GM04503 (cell line): Measurements from ENCODE around the gene HAO1.
"Not testable (repeated sequence)": the region's sequence is repeated elsewhere in the genome, so short reads cannot be mapped to it uniquely, and the experiment has no call there.

Experiments used
- DNase-seq: peaks from one replicate; pipeline ENCODE4 v3.0.0-alpha.2; 2012; ENCODE audit warnings: low read depth

The HAO1 gene

GRCh38 chr20:7940341-7940740, at the start of gene HAO1:
HAO1 (minus strand) TSS chr20:7940458; CDS start chr20:7940422, 36 bp downstream.
- no peak for DNase-seq

DNA sequence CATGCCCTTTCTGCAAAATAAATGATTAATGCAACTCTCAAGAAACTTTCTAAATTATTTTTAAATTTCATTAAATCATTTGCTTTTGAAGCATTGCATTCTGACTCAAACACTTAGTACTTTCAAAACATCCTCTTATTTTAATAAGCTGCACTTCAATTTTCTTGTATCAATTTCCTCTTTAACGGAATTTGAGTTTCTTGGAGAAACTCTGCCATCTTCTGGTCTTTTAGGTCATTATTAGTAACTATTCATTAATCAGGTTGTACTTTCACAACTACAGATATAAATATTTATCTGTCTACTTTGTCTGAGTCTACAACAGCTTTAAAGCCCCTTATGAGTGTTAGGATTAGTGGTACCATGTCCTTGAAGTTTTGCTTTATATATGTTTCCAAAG, 49.1 kb upstream of the HAO1 start:
- no peak for DNase-seq

DNA sequence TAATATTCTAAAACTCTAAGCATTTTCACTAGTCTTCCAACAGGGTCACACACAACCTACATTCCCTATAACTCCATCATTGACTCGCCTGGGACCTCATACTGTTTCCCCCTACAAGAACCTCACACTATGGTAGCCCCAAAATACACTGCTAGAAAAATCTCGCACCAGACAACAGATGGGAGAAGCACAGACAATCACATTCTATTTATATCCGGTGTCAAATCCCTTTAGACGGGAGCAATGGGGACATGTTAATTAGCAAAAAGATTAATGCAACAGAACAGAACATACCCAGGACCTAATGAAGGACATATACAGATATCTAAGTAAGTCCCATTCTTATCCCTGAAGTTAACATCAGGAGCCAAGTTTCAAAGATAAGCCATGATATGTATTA, 45.7 kb upstream of the HAO1 start:
- no peak for DNase-seq

DNA sequence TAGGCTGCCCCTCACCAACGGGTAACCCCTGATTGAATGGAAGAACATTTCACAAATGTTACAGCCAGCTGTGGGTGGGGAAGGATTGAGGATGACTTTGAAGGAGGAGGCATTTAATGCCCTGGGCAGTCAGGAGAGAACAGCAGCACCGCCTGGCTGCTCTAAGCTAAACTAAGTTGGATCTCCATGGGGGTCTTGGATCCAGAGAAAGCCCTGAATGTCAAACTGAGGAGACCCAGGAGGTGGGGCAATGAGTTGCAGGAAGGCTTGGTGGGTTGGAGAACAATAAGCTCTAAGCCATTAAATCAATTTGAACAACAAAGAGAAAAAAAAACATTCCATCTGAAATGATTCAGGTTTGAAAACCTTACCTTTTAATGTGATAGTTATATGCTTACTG, 43.9 kb upstream of the HAO1 start:
- no peak for DNase-seq

DNA sequence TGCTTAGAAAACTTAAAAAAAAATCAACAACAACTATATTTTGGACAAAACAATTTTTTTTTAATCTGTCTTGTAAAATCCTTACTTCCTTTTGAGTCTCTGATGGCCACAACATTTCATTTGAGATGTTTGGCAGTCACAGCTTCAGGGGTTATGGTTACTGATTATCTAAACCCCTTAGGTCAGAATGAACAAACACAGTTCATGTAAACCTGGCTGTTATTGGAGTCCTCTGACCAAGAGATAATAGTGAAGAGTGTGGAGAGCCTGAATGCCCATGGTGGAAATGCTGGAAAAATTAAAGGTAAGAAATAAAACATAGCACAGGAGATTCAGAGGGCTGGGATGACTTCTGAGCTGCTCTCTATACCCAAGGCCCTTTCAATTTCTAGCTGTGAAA, 41.1 kb upstream of the HAO1 start:
- DNase-seq = no peak

DNA sequence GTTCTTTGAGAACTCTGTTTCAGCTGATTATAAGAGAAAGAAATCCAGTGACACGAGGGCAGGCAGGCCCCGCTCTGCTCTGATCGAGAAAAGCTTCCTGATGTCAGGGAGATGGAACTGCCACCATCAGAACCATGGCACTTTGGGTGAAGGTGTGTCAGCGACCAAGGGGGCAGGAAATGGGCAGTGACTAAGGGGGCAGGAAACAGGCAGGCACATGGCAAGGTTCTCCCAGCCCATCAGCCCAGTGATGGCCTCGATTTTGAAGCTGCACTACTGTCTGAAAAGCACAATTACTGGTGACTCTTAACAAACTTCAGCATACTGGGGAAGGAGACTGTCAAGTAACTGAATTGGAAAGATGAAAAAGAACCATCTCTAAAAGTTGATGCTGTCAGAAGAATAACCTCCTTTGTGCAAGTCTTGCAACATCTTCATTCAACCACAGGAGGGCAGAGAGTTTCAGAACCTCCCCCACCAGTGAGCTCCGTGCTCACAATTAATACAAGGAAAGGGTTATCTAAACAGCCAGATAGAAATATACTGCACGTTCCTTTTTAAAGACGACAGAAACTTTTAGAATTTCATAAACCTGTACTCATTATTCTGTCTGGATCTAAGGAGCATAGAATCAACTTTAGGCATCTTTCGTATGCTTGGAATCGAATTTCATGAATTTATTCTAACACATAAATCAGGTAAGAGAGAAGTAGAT, 40.2 kb upstream of the HAO1 start:
- DNase-seq = no peak

GRCh38 chr20:7977709-7978108, 37.5 kb upstream of the HAO1 start:
- no peak for DNase-seq

GRCh38 chr20:7975851-7976414, 35.7 kb upstream of the HAO1 start:
- DNase-seq = no peak

DNA sequence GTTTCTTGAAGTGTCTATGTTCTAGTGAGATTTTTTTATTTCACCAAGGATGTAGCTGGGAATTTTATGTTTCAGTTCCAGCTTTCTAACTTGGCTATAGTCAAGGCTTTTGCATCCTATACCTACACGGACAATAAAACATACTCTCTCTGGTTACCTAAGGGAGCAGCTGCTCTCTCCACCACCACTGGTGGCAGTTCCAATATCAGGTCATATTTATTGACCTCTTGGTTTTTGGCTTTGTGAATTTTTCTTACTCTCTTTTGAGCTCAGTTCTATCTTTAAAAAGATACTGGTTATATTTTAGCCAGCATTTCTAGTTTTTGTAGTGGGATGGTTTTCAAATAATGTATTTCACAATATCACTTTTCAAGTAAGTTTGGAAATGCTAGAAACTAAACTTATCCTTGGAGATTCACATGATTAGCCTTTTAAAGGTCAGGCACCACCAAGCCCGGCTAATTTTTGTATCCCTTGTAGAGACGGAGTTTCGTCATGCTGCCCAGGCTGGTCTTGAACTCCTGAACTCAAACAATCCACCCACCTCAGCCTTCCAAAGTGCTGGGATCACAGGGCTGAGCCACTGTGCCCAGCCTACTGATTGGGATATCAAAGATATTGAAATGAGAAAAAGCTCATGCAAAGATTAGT, 34.7 kb upstream of the HAO1 start:
- no peak for DNase-seq

DNA sequence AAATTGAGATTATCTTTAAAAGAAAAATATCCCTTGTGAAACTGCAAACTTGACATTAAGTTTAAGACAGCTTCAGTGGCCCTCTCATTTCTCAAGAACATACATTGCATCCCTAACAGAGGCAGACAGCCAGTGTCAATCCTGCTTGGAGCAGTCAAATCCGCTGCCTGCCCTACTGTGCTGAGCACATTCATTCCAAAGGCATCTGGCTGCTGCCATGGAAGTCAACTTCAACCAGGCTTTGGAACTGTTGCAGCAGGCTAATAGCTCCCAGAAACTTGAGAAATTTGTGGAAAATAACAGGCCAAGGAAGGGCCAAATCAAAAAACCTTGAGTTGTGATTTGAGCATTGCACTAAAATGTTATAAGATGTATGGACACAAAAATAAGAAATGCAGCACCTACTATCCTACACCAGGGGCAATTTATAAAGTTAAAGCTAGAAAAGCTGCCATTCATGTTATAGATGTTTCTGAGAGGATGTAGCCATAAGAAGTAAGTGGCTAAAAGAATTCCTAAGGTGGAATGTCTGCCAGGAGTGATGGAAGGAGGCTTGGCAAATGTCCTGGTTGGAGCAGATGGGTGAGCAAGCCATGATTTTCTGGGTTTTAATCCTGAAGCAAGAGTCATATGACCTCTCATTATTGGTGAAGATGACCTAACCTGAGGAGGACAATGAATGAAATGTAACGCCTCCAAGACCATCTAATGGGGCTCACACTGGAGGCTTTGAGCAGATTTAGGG, 31.4 kb upstream of the HAO1 start:
- no peak for DNase-seq

DNA sequence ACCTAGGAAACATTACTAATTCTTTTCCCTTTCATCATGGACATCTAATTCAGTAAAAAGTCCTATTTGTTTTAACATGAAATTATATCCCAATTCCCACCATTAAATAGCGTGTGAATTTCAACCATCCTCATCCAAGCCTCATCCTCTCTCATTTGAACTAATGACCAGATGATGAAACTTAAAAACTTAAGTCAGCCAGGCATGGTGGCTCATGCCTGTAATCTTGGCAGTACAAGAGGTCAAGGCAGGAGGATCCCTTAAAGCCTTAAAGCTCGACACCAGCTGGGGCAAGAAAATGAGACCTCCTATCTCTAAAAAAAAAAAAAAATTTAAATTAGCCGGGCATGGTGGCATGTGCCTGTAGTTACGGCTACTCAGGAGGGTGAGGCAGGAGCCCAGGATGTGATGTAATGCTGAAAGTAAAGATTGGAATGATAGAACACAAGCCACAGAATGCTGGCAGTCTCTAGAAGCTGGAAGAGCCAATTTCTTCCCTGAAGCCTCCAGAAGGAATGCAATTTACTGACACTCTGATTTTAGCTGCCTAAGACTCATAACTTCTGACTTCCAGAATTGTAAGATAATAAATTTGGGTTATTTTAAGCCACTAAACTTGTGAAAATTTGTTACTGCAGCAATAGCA, 27.1 kb upstream of the HAO1 start:
- peak; percentile 77 for DNase-seq

DNA sequence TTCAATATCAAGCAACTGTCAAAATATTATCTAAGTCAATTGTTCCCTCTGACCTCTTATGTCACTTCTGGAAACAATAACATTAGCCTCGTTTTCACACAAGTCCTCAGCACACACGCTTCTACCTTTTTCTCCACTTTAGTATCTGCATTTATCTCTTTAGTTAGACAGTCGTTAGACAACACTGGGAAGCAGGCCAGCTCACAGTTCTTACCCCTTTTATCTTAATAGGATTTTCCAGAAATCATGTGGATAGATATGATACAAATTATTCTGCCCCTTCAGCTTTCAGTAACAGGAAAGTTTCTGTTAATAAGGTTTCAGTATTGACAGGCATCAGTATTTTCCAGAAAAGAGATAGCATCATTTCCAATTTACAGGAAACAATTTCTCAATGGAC, 25.9 kb upstream of the HAO1 start:
- no peak for DNase-seq

DNA sequence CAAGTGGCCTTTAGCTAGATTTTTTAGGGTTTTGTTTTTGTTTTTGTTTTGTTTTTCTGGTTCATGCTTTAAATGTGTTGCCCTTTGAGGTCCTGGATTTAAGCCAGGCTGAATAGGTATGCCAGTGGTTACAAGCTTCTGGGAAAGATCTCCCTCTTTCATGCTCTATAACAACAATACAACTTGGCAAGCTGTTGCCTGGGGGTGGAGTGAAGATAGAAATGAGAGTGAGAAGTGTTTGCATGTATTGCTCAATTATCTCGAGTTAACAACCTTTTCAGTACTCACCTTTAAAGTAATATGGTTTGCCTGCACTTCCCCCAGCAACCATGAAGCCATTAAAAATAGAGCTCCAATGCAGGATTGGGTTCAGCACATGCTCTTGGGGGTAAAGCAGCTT, 19.2 kb upstream of the HAO1 start:
- DNase-seq = no peak

DNA sequence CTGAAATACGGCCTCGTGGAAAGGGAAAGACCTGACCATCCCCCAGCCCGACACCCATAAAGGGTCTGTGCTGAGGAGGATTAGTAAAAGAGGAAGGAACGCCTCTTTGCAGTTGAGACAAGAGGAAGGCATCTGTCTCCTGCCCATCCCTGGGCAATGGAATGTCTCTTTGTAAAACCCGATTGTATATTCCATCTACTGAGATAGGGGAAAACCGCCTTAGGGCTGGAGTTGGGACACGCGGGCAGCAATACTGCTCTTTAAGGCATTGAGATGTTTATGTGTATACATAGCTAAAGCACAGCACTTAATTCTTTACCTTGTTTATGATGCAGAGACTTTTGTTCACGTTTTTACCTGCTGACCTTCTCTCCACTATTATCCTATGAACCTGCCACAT, 16.3 kb upstream of the HAO1 start:
- DNase-seq = not testable (repeated sequence)

DNA sequence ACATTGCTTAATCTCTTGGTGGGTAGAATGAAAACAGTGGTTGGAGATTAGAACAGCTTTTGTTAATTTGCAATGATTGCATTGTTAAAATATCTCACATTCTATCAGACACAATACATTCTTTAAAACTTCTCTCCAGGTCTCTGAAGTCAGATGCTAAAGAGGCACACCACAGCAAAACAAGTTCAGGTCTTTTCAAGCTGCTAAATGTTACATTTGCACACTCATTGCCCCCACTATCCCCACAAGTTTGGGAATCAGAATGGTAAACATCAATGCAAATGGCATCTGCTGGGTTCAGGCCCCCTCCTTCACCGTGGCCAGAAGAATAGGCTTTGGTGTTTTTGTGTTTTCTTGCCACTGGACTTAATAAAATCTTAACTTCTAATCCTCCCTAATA, 10.1 kb upstream of the HAO1 start:
- no peak for DNase-seq

DNA sequence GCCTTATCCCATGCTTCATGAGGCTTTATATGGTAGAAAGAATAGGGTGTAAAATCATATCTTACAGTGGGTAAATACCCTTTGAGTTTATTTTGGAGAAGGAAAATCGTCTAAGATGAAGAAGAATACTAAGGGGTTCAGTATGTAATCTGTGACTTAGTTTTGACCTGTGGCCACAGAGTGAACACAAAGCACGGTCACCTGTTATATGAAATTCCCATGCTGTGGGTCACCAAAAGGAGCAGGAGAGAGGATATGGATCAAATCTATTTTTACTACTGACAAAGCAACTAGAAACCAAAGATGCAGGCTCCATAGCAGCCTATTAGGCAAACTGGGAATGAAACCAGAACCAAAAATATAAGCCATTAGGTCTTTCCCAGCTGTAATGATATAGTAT, 3.6 kb upstream of the HAO1 start:
- DNase-seq = no peak

DNA sequence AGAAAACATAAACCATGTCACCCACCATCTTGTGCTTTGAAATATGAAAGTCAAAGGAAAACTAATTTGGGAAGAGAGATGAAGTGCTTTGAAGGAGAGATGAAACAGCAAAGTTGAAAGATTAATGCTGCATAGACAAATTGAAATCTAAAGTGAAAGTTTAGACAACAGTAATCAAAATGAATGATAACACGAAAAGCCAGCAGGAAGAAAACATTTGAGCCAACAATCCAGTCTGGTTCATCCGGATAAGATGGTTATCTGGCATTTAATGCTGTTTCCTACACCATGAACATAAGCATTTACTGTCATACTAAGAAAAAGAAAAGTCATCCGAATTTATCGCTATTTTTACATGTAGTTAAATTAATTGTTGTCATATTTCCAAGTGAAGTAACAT, 595 bp downstream of the HAO1 start:
- DNase-seq = no peak

DNA sequence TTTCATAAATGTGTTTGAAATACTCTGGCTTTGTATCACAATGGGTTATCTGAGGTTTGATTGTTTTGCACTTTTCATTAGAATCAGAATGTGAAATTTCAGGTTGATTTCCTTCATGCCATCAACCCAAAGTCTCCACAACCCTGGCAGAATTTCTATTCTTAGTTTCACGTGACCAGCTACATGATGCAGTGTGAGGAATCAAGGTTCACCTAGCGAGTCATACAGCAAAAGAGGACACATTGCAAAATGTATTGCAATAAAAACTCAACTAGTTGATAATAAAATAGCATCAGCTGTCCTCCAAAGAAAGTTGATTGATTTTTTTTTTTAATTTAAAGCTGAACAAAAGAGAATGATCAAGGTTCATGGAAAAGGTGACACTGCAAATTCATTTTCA, 2.2 kb downstream of the HAO1 start:
- no peak for DNase-seq

DNA sequence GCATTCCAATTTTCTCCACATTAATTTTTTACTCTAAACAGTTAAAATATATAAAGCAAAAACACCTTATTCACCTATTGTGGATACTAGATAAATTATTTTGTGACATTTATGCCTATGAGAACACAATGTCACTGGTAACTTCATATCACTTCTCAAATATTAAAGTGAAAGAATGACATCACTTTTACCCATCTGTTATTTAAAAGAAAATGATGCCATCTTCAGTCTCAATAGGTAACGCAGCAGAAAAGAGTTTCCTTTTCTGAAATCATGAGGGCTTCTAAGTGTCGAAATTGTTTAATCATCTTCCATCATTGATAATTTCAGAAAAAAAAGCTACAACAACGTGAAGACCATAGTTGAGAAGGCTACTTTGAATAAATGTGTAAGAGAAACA, 2.9 kb downstream of the HAO1 start:
- no peak for DNase-seq

DNA sequence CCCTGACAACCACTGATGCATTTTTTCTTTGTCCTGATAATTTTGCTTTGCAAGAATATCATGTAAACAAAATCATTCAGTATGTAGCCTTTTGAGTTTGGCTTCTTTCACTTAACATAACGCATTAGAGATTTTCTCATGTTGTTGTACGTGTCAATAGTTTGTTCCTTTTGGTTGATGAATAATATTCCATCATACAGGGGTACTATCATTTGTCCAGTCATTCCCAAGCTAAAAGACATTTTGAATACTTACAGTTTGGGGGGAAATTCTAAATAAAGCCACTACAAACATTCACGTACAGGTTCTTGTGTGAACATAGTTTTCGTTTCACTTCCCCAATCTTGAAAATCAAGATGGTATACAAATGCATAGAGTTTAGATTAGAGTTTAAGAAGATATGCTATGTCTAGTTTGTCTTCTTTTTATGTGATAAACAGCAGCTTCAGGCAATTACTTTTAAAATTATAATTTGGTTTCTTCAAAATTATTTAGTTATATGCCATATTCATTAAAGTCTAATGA, 5.2 kb downstream of the HAO1 start:
- DNase-seq = no peak

- DNase-seq = no peak
Measured at GRCh38 chr20:7933346-7933745, 6.9 kb downstream of the HAO1 start.

DNA sequence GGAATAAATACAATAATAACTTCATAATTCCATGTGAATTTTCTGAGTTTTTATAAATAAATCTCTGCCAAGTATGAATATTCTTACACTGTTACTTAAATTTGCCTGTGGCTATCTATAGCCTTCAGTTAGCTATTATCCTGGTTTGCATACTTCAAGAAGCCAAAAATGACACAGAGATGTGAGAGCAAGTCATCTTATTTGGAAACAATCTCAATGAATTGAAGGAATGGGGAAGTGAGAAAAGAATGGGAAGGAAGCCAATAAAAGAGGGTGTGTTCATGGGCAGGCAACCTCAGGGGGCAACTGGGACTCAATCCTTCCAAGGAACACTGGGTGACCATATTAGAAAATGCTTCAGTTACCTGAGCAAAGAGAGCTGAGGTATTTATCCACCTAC, 9.9 kb downstream of the HAO1 start:
- no peak for DNase-seq
